HL-60/S4 treated with retinoic acid at 250 ng/mL for 4 days and 3 days (cell line): ENCODE data around the gene SCGB1C1.
"Not testable (repeated sequence)": the region's sequence is repeated elsewhere in the genome, so short reads cannot be mapped to it uniquely, and the experiment has no call there.

Experiments used
- in situ Hi-C: fragments of 300-500 bp; cut with MboI; formaldehyde crosslinking; loops from 2 replicates; pipeline ENCODE4 v1.7.0; 2022; ENCODE audit warnings: low sequenced_read_pairs

SCGB1C1 gene

DNA sequence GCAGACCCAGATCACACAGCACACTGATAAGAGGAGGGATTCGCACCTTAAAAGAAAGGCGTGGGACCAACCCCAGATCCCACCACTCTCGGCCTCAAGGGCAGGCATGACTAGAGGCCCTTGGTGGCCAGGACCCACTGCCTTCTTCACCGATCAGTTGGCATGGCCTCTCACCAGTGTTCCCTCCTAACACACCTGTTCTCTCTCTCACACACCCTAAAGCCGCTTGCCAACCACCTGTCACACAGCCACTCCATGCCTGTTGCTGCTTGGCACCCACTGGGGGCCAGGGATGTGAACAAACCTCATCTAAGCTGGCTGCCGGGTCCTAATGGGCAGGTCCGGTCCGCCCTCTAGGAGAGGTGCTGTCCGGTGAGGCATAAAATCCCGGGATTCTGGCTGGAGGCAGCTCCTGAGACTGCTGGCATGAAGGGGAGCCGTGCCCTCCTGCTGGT, at the start of gene SCGB1C1:
Gene SCGB1C1 (plus strand): TSS at position 405 of the 455 bp plus-strand sequence. CDS start 22 bp downstream, at position 427.
- in situ Hi-C loops = not testable (repeated sequence)

DNA sequence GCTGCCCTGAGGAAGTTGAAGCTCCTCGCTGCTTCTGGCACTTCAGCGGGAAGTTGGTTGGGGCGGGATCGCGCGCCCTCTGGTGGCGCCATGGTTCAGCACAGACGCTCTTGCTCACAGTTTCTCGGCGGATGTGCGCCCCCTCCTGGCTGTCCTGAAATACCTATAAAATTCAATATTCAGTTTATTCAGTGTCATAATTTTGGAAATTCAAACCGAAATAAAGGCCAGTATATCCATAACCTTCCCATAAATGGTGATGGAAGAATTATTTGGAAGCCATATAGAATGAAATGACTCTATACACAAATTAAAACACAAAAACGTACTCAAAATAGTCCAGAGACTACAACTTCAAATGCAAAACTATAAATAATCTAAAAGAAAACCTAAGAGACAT, 12.6 kb upstream of the SCGB1C1 start:
- in situ Hi-C loops = not testable (repeated sequence)

DNA sequence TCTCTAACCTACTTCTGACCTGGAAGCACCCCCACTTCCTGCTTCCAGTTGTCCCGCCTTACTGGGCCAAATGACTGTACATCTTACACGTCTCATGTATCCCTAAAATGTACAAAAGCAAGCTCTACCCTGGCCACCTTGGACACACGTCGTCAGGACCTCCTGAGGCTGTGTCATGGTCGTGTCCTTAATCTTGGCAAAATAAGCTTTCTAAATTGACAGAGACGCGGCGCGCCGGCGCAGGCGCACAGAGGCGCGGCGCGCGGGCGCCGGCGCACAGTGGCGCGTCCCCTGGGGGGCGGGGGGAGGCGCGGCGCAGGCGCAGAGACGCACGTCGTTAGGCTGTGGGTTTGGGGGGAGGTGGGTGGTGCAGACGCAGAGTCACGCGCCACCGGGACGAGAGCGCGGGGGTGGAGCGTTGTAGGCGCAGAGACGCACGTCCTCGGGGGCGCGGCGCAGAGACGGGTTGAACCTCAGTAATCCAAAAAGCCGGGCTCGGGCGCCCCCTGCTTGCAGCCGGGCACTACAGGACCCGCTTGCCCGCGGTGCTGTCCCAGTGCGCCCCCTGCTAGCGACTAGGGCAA, 3.6 kb upstream of the SCGB1C1 start:
- in situ Hi-C loops = not testable (repeated sequence)

DNA sequence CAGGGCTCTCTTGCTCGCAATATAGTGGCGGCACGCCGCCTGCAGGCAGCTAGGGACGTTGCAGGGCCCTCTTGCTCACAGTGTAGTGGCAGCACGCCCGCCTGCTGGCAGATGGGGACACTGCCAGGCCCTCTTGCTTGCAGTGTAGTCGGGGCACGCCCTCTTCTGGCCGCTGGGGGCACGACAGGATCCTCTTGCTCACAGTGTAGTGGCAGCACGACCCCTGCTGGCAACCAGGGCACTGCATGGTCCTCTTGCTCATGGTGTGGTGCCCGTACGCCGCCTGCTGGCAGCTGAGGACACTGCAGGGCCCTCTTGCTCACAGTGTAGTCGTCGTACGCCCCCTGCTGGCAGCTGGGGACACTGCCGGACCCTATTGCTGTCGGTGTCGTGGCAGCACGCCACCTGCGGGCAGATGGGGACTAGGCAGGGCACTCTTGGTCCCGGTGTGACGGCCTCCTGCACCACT, 3.0 kb upstream of the SCGB1C1 start:
- in situ Hi-C loops = not testable (repeated sequence)

DNA sequence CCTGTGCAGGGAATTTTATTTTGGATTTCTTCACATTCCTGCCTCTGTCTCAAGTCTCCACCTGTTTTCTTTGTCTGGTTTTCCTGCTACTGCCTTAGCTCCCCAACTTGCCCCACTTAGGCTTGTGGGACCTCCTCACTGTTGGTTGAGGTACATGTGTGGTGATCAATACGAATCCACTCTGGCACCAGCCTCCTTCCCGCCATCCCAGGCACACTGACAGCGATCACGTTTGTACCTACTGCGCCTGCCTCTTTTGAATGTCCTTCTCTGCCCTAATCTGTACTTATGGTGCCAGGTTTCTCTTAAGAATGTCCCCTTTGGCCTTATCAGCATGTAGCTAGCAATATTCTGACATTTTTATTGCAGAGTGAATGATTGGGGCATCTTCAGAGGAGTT, 2.3 kb upstream of the SCGB1C1 start:
- in situ Hi-C loops = not testable (repeated sequence)

DNA sequence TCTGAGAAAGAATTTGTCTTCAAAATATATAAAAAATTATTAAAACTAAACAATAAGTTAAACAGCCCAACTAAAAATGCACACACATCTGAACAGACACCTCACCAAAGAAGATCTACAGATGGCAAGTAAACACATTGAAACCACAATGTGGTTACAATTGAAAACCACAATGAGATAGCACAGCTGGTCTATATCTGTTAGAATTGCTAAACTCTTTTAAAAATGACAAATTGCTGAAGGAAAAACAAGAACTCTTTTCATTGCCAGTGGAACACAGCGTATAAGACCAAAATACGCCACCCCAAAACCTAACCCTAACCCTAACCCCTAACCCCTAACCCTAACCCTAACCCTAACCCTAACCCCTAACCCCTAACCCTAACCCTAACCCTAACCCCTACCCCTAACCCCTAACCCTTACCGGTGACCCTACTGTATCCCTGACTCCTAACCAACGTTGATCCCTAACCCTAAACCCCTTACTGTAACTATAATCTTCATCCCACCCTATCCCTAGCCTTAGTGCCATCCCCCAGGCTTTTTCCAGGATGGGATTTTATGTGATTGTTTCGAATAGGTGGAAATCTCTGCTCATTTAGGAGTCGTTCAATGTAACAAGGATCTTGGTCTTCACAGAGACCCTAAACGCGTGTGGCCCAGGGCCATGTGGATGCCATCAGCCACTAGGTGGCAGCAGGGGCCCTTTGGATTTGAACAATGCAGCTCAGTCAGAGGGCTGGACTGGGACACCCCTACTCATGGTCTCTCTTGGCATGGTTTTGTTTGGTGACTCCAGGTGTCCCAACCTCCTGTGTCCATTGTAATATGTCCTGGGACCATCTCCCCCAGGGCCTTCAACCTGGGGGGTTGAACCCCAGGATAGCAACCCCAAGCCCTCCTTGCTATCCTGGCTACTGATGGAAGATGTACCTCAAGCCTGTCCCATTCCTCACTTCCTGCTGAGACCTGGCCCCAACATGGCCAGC, 1.1 kb upstream of the SCGB1C1 start:
- in situ Hi-C loops = not testable (repeated sequence)

DNA sequence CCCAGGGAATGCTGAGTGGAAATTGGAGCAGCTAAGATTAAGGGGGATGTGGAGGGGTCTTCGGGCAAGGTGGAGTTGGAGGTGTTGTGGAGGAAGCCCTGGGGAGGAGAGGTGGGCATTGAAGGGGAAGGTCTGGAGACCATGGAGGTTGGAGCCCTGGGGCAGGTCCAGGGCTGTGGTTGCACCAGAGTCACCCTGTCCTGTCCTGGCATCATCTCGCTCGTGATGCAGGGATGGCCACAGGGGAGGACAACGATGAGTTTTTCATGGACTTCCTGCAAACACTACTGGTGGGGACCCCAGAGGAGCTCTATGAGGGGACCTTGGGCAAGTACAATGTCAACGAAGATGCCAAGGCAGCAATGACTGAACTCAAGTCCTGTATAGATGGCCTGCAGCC, 603 bp downstream of the SCGB1C1 start:
- in situ Hi-C loops = not testable (repeated sequence)

DNA sequence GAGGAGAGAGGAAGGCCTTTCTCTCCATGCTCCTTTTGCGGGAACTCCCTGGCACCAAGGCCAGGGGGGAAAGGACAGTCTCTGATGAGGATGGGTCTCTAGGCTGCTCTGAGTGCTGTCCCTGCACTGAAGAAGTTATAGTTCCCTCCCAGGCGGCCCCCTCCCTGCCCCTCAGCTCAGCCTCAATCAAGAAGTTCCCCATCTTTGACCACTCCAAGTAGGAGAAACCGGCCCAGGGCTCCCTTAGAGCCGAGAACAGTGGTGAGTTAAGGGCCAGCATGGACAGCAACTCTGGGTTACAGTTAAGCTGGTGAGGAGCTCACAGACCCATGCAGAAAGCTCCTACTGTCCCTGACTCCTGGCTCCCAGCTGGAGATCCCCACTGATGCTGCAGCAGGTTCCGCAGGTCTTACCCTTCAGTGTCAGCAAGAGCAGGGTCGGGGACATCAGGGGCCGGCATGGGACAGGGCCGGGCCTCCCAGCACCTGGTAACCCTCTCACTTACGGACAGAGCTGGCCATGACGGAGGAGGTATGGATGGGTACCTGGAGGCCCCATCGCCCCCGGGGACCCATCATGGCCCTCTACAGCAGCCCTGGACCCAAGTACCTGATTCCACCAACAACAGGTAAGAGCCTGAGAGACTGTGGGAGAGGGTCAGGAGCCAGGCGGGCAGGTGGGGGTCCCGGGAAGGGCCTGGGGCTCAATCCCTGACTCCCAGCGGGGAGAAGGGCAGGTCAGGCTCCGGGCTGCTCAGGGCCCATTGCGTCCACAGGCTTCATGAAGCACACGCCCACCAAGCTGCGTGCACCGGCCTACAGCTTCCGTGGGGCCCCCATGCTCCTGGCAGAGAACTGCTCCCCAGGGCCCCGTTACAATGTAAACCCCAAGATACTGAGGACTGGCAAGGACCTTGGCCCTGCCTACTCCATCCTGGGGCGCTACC, 4.2 kb downstream of the SCGB1C1 start:
- in situ Hi-C loops = no loop called here

DNA sequence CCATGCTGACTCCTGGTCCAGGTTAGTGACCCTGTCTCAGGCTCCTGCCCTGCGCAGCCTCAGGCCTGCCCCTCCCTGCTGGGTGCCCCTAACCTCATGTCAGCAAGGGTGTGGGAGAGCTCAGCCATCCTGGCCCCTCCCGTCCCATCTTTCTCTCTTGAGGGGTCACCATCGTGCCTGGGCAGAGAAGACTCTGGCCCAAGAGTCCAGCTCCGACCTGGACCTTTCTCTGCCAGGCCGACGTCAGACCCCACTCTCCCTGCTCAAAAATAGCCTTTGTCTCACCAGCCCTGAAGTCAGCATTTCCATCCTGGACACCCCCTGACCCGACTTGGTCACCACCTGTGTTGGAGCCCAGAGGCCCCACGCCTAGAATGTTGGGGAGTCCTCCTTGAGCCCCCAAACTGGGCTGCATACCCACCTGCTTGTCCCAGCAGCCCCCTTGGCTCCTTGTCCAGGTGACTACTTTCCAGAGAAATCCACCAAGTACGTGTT, 4.9 kb downstream of the SCGB1C1 start:
- in situ Hi-C loops = no loop called here

DNA sequence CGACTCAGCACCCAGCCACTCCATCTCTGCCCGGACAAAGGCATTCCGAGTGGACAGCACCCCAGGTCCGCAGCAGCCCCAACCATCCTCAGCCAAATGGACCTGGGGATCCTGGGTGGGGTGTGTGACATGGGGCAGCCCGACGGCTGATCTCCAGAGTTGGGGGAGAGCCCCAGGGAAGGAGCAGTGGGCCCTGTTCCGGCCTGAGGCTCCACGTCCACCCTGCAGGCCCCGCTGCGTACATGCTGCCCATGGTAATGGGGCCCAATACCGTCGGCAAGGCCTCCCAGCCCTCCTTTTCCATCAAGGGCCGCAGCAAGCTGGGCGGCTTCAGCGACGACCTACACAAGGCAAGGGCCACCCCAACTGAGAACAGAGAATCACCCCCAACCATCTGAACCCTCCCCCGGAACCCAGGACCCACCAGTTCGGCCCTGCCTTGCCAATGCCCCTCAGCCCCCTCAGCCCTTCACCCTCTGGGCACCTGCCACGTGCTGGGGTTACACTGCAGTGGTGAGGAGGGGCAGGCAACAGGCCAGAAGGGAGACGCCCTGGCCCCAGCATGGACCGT, 5.4 kb downstream of the SCGB1C1 start:
- in situ Hi-C loops = no loop called here

DNA sequence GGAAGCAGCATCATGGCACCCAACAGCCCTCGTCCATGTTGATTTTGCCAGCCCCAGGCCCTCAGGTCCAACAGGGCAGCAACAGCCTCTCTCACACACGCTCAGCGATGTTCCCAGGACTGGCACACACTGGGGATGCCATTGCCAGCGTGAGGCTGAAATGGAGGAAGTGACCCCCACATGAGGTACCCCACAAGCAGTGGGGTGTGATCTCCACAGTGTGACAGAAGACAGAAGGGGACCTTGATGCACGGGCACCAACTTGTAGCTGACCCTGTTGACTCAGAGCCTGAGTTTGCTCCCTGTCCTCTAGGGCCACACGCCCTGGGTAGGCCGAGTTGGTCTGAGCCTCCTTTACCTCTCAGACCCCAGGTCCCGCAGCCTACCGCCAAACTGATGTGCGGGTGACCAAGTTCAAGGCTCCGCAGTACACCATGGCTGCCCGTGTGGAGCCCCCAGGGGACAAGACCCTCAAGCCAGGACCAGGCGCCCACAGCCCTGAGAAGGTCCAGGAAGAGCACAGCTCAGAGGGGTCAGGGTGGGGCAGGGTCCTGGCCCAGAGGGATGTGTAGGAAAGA, 6.2 kb downstream of the SCGB1C1 start:
- in situ Hi-C loops = no loop called here

DNA sequence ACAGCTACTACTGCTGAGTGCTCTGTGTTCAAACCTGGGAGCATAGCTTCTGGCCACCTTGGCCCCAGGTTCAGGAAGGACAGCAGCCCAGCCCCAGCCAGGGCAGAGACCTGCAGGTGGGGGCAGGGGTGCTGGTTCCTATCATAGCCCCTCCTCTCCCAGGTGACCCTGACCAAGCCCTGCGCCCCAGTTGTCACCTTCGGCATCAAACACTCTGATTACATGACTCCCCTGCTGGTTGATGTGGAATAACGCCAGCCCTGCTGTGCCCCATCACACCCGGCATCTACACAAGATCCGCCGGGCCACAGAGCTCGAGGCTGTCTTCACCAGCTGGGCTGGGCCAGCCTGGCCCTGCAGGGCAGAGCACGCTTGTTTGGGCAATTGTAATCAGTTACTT, 6.9 kb downstream of the SCGB1C1 start:
- in situ Hi-C loops = no loop called here

DNA sequence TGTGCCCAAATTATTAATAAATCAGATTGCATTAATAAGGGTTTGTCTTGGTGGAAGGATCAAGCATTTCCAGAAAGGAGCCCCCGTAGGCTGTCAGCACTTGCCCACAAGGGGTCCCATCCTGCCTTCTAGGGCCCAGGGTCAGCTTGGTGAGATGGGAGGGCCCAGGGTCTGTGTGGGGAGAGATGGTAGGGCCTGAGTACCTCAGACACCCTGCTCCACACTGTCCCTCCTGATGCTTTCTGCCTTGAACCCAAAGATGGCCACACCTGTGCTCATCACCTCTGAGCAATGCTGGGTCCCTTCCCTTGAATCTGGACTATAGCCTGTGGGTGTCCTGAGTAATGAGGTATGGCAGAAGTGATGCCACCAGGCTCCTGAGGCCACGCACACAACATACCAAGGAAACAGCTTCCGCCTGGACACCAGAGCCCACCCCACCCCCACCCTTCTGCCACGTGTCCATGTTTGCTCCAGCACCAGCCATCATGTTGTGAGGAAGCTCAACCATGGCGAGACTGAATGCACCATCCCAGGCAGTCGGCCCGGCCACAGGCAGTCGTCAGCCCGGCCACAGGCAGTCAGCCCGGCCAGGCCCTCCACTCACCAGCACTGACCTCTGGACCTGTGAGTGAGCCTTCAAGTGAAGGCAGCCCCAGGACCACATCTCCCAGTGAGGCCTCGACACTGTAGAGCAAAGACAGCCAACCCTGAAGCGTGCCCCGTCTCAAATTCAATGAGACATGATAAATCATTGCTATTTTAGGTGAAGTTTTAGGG, 7.5 kb downstream of the SCGB1C1 start:
- in situ Hi-C loops = no loop called here

DNA sequence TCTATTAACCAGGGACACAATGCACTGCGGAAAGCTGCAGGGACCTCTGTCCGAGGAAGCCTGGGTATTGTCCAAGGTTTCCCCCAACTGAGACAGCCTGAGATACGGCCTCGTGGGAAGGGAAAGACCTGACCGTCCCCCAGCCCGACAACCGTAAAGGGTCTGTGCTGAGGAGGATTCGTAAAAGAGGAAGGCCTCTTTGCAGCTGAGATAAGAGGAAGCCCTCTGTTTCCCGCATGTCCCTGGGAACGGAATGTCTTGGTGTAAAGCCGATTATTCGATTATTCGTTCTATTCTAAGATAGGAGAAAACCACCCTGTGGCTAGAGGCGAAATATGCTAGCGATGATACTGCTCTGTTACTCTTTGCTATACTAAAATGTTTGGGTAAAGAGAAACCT, 9.1 kb downstream of the SCGB1C1 start:
- in situ Hi-C loops = no loop called here

DNA sequence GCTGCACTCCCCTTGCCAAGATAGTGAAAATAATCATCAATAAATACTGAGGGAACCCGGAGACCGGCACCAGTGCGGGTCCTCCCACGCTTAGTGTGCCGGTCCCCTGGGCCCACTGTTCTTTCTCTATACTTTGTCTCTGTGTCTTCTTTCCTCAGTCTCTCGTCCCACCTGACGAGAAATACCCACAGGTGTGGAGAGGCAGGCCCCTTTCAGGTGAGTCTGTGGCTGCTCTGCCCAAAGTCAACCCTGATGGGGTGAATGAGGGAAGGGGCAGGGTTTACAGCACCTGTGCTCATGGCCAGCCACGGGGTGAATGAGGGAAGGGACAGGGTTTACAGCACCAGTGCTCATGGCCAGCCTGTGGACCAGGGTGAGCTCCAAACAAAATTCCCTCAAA, 9.6 kb downstream of the SCGB1C1 start:
- in situ Hi-C loops = no loop called here

DNA sequence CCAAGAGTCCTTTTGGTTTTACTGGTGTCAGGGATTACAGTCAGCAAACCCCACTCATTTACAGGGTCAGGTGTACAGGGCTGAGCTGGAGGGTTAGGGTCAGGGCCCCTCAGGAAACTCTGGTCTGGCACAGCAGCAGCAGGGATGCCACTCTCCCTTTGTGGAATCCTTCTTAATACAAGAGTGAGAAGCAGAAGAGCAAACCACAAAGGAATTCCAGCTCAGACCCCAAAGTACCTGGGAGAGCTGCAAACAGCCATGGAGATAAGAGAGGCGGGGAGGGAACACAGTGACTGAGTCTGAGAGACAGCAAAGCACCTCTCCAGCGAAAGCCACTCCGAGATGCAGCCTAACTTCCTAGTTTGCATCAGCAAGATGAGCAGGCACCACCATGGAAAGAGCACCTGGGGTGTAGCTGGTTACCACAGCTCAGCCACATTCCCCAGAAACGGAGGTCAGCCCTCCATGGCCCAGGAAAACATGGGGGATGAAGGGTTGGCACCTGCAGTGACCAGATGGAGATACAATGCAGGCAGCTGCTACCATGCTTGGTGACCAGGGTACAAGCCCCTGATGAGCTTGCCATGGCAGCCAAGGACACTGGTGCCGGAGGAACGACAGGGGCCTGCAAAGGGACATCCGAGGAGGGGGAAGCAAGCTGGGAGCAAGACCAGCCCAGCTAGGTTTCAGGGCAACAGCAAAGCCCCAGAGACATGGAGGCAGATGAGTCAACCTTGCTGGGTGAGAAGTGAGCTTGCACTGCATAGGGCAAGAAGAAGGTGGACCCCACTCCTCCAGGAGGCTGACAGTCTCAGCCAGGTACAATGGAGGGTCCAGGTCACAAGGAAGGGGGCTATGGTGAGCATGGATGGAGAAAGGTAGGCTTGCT, 10.4 kb downstream of the SCGB1C1 start:
- in situ Hi-C loops = no loop called here

DNA sequence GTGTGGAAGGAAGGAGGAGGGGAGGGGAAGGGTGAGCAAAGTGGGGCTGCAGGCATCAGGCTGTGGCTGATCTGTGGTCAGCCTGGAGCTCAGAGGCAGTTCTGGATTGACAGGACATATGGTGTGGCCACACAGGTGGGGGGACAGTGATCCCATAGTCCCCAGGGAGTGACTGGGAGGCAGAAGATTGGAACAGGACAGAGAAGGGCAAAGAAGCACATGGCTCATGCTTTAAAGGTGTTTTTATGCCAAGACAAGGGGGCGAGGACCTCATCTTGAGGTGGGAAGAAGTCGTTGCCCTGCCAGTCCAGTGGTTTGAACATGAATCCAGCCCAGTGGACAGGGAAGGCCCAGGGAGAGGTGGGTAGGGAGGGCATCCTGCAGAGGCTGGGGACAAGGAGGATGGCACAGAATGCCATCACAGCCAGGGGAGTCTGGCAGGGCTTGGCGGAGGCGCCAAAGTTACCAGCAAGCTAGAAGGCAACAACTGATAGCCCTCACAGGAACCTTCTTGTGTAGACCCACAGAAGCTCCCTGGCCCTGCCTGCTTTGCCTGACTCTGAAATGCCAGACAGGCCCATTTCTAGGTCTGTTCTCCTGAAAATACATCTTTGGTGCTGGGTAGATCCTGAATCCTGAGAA, 11.2 kb downstream of the SCGB1C1 start:
- in situ Hi-C loops = no loop called here
